Fibroblast of the aortic adventitia (primary cell): Measurements from ENCODE around the gene NBEA. TPM values are rescaled to one million over a fixed set of nuclear protein-coding genes. Genes with fewer than 3 reads are reported as not detected.
A peak's percentile ranks its signal among the peaks of the same experiment; 100 is the strongest.

Source experiments
- DNase-seq: peaks from one replicate; pipeline ENCODE4 v3.0.0-alpha.2; 2010; ENCODE audit warnings: low read depth
- H3K4me3 ChIP-seq: 2 replicates; pipeline ENCODE4 v1.5.1; 2011; ENCODE audit warnings: low read depth, mild to moderate bottlenecking, control low read depth, low read length, moderate library complexity
- total RNA-seq: library from RNA; depleted of rRNA; stranded (reverse); fragments of >200 nt; gene quantifications from 2 replicates; pipeline ENCODE4 v1.2.3, GENCODE V29; 2012; ENCODE audit warnings: low replicate concordance
- TF ChIP-seq, protein P1 (sequence below): IDR thresholded peaks from 2 replicates; pipeline ENCODE4 v1.5.1; 2011; ENCODE audit warnings: mild to moderate bottlenecking, low read length, control low read depth, inconsistent platforms; ENCODE audit not compliant: insufficient read depth

Gene NBEA
- total RNA-seq, 1 donor: 6.9 TPM

DNA sequence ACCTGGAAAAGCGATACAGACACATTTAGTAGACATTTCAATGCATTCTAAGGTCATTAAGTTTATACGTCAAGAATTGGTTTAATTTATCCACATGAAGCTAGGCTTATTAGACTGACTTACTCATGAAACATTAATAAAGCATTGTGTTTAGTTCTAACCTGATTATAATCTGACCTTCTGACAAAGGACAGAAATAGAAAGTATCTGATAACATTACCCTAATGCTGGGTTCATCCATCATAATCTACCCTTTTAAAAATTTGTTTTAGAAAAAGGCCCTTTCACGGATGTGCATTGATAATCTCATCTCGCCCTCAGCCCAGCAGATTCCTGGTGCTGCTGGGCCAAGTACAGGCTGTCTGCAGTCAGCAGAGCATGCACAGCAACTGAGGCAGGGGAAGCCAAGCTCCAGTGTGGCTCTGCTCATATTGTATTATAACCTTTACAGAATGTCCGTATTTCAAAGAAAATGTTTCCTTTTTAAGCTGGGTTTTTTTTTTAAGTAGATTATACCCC, 676.6 kb downstream of the NBEA start:
- TF ChIP-seq, protein P1, sequence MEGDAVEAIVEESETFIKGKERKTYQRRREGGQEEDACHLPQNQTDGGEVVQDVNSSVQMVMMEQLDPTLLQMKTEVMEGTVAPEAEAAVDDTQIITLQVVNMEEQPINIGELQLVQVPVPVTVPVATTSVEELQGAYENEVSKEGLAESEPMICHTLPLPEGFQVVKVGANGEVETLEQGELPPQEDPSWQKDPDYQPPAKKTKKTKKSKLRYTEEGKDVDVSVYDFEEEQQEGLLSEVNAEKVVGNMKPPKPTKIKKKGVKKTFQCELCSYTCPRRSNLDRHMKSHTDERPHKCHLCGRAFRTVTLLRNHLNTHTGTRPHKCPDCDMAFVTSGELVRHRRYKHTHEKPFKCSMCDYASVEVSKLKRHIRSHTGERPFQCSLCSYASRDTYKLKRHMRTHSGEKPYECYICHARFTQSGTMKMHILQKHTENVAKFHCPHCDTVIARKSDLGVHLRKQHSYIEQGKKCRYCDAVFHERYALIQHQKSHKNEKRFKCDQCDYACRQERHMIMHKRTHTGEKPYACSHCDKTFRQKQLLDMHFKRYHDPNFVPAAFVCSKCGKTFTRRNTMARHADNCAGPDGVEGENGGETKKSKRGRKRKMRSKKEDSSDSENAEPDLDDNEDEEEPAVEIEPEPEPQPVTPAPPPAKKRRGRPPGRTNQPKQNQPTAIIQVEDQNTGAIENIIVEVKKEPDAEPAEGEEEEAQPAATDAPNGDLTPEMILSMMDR: no peak
- no peak overlapping the region for H3K4me3 ChIP-seq
- no peak for DNase-seq

DNA sequence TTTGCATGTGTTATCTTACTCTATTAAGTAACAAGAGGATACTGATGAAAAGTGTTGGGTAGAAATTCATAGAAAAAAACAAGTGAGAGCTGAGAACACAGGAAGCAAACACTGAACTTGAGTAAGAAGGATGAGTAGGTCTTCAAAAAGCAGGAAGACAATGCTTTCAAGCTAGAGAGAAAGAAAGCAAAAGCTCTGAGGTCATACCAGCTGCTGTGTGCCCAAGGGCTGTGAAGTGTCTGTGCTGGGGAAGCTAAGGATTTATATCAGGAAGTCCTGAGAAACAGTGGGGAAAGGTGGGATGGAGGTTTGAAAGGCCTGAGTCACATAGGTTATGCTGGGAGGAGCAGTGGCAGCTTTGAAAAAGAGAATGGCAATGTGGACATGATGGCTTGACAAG, 679.9 kb downstream of the NBEA start:
- no peak overlapping the region for H3K4me3 ChIP-seq
- peak; percentile 7 for DNase-seq
- TF ChIP-seq, protein P1: no peak

DNA sequence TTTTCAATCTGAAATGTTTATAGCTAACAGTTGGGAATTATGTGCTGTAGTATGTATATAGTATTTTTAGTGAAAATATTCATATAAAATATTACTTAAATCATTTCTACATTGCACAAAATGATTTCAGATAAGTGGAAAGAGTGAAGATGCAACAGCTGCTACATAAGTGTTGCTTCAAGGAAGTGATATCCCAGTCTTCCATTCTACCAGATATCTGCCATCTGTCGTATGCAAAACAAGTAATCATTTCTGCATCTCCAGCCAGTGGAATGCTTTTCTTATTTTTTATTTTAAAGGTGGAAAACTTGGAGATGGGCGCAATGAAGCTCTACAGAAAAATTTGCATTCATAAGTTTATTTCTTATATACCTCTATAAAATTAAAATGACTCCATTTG, 687.0 kb downstream of the NBEA start:
- TF ChIP-seq, protein P1: no peak
- no peak for DNase-seq
- no peak overlapping the region for H3K4me3 ChIP-seq

DNA sequence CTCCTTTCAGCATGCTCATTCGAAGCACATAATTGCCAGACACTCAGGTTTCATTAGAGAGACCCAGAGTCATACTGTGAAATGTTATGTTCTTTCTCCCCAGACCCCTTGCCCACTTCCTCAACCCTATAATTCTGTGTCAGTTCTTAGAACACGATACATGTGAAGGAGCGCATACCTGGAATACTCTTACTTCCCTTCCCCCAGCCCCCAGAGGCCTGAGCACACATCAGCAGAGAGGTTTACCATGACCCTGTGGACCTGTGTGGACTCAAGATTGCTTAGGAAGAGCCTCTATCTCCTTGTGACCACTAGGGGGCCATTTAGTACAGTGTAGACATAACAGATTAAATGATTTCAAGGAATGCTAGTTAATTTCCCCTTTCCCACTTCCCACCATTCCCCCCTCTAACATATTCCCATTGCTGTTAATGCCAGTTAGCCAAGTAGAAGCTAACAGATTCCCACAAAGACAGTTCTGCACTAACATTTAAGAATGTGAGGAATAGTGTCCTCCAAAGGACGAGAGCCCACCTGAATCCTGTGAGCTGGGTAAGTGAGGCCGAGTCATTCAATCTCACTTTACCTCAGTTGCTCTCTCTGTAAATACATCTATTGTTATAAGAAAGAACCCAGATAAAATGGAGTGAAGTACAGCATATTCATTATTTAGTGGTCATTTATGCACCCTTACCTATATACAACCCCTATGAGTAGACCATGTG, 688.6 kb downstream of the NBEA start:
- TF ChIP-seq, protein P1: peak; percentile 85
- DNase-seq: peak; percentile 75
- no peak overlapping the region for H3K4me3 ChIP-seq

DNA sequence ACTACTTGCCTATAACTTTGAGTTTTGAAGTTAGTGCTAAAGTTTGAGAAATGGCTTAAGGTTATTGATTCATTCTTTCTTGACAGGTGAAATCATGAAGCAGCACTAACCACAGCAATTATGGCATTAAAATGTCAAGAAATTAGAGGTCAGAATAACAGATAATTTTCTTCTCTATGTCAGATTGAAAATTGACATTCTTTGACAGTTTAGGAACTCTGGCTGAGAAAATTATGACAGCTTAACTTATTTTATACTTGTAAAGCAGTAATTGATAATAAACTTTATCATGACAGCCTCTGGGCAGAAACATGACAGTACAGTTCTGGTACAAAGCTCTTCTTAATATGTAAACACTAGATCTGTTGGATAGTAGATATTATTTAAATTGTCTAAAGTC, 689.6 kb downstream of the NBEA start:
- TF ChIP-seq, protein P1: no peak
- no peak overlapping the region for H3K4me3 ChIP-seq
- no peak for DNase-seq

DNA sequence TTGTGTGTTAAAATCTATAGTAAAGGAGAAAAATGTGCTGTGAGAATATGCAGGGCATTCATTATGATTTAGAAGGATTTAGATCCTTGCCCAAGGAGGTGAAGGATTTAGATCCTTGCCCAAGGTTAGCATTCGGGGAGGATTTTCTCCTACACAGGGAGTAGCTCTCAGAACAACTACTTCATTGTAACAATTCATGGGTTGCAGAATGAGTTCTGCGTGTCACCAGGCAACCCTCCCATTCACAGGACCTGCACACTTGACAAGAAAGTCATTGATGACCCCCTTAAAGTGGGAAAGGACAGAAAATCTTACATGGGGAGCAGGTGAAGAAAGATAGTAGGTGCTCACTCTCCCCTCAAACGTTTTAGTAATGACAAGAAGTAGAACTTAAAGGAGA, 701.6 kb downstream of the NBEA start:
- TF ChIP-seq, protein P1: no peak
- no peak for DNase-seq
- H3K4me3 ChIP-seq: no peak overlapping the region
